HEK293T (cell line): ENCODE measurements around the gene CENPT.

Experiments
- ARNT ChIP-seq: fragments of 450-650 bp; IDR thresholded peaks from 2 replicates; pipeline ENCODE4 v1.6.1; 2017; ENCODE audit warnings: mild to moderate bottlenecking
- BHLHE40 ChIP-seq: fragments of 450-650 bp; IDR thresholded peaks from 2 replicates; pipeline ENCODE4 v1.6.1; 2016; ENCODE audit warnings: mild to moderate bottlenecking, moderate library complexity, borderline replicate concordance
- ELF4 ChIP-seq: fragments of 450-650 bp; IDR thresholded peaks from 2 replicates; pipeline ENCODE4 v1.6.1; 2017; ENCODE audit warnings: antibody characterized with exemption
- FOXK2 ChIP-seq: fragments of 450-650 bp; IDR thresholded peaks from 2 replicates; pipeline ENCODE4 v1.6.1; 2016; ENCODE audit warnings: mild to moderate bottlenecking
- HDGF ChIP-seq: fragments of 450-650 bp; IDR thresholded peaks from 2 replicates; pipeline ENCODE4 v1.6.1; 2017; ENCODE audit warnings: antibody characterized with exemption, borderline replicate concordance
- NFRKB ChIP-seq: fragments of 450-650 bp; IDR thresholded peaks from 2 replicates; pipeline ENCODE4 v1.6.1; 2016; ENCODE audit warnings: mild to moderate bottlenecking, moderate library complexity
- SP1 ChIP-seq: fragments of 450-650 bp; IDR thresholded peaks from 2 replicates; pipeline ENCODE4 v1.6.1; 2017
- SUZ12 ChIP-seq: fragments of 450-650 bp; IDR thresholded peaks from 2 replicates; pipeline ENCODE4 v1.6.1; 2016; ENCODE audit warnings: mild to moderate bottlenecking
- TARDBP ChIP-seq: fragments of 450-650 bp; IDR thresholded peaks from 2 replicates; pipeline ENCODE4 v1.6.1; 2016
- TF ChIP-seq, protein P1 (sequence below): fragments of 450-650 bp; IDR thresholded peaks from 2 replicates; pipeline ENCODE4 v1.6.1; 2016

GRCh38 chr16:67847064-67847861 is at the start of gene CENPT:
- TF ChIP-seq FOXK2, result no peak
- TF ChIP-seq TARDBP, result no peak
- no peak for TF ChIP-seq SP1
- no peak for TF ChIP-seq NFRKB
- no peak for TF ChIP-seq ELF4
- no peak for TF ChIP-seq BHLHE40
- TF ChIP-seq ARNT, result no peak
- no peak for TF ChIP-seq SUZ12
- TF ChIP-seq HDGF, result no peak
- TF ChIP-seq, protein P1, sequence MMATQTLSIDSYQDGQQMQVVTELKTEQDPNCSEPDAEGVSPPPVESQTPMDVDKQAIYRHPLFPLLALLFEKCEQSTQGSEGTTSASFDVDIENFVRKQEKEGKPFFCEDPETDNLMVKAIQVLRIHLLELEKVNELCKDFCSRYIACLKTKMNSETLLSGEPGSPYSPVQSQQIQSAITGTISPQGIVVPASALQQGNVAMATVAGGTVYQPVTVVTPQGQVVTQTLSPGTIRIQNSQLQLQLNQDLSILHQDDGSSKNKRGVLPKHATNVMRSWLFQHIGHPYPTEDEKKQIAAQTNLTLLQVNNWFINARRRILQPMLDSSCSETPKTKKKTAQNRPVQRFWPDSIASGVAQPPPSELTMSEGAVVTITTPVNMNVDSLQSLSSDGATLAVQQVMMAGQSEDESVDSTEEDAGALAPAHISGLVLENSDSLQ, result no peak
